BLaER1 treated with 17β-estradiol and CSF1 and Interleukin-3, amounts not matched to agents 10 nM and 100 nM (cell line): ENCODE results near the gene PPP1R3E.

Experiments used
- H3K27ac ChIP-seq, 11 experiments: shearing (Covaris generic); formaldehyde crosslinking; 2 replicates each; pipeline ENCODE4 v1.8.1; 2022
- H3K27me3 ChIP-seq, 11 experiments: shearing (Covaris generic); formaldehyde crosslinking; 2 replicates each; pipeline ENCODE4 v1.8.1; 2022
- H3K36me3 ChIP-seq, 11 experiments: shearing (Covaris generic); formaldehyde crosslinking; 2 replicates each; pipeline ENCODE4 v1.8.1; 2022
- H3K4me1 ChIP-seq, 10 experiments: shearing (Covaris generic); formaldehyde crosslinking; 2 replicates each; pipeline ENCODE4 v1.8.1; 2022
- H3K4me2 ChIP-seq, 11 experiments: shearing (Covaris generic); formaldehyde crosslinking; 2 replicates each; pipeline ENCODE4 v1.8.1; 2022
- H3K4me3 ChIP-seq, 10 experiments: shearing (Covaris generic); formaldehyde crosslinking; 2 replicates each; pipeline ENCODE4 v1.8.1; 2022
- H3K9ac ChIP-seq, 11 experiments: shearing (Covaris generic); formaldehyde crosslinking; 2 replicates each; pipeline ENCODE4 v1.8.1; 2022
- H3K9me3 ChIP-seq, 11 experiments: shearing (Covaris generic); formaldehyde crosslinking; replicated peaks in 1 of 11; 2 replicates each; pipeline ENCODE4 v1.8.1; 2022
- H4K20me1 ChIP-seq, 11 experiments: shearing (Covaris generic); formaldehyde crosslinking; 2 replicates each; pipeline ENCODE4 v1.8.1; 2022
- Cebpa-rat ChIP-seq, 11 experiments: shearing (Covaris generic); IDR thresholded peaks; 2 replicates each; pipeline ENCODE4 v1.8.1; 2022

The PPP1R3E gene

GRCh38 chr14:23310546-23310945 is 7.9 kb upstream of the PPP1R3E start:
- H4K20me1 ChIP-seq = peaks cover 0 to 37% (median 12%) of the 10 kb centered on the region in 11 experiments; a peak in 13 of 22 replicates
- H3K27ac ChIP-seq = no peak overlapping the region
- peaks cover 29 to 72% (median 55%) of the 10 kb centered on the region in 11 experiments; a peak in 21 of 22 replicates for H3K36me3 ChIP-seq
- no peak for TF ChIP-seq Cebpa-rat (IDR thresholded peaks at IDR 0.05)
- H3K4me1 ChIP-seq = peaks cover 38 to 47% (median 43%) of the 10 kb centered on the region in 10 experiments
- no peak overlapping the region for H3K4me3 ChIP-seq
- H3K4me2 ChIP-seq = peak overlapping the region in 2 of 11 experiments; percentile 88 to 99; a peak in 2 of 22 replicates
- H3K9ac ChIP-seq = 0 out of 22 replicates have a peak overlapping the region, but pooled peaks of 1 of the 11 experiments have one; percentile 94
- H3K9me3 ChIP-seq = no peaks in the 10 kb centered on the region
- no peaks in the 10 kb centered on the region for H3K27me3 ChIP-seq

- no peak for TF ChIP-seq Cebpa-rat (IDR thresholded peaks at IDR 0.05)
- peak overlapping the region; percentile 88 to 100 (median 96) for H3K4me2 ChIP-seq
- H3K9ac ChIP-seq = peak overlapping the region in 7 of 11 experiments; percentile 4 to 96 (median 89); a peak in 10 of 22 replicates
Observed at GRCh38 chr14:23308721-23309445, 6.2 kb upstream of the PPP1R3E start.

GRCh38 chr14:23307687-23308644 is 5.3 kb upstream of the PPP1R3E start:
- no peak for TF ChIP-seq Cebpa-rat (IDR thresholded peaks at IDR 0.05)
- Histone ChIP-seq H3K36me3 (peaks cover 25 to 55% (median 49%) of the 10 kb centered on the region in 11 experiments; a peak in 21 of 22 replicates), H4K20me1 (peaks cover 0 to 37% (median 12%) of the 10 kb centered on the region in 11 experiments; a peak in 13 of 22 replicates), H3K4me2 (peak overlapping the region; percentile 88 to 100 (median 96)), H3K9me3 (no peaks in the 10 kb centered on the region), H3K4me3 (peak overlapping the region; percentile 70 to 98 (median 80); a peak in 19 of 20 replicates), H3K27me3 (no peaks in the 10 kb centered on the region), H3K27ac (peak overlapping the region in 7 of 11 experiments; percentile 78 to 88 (median 85); a peak in 7 of 22 replicates), H3K9ac (peak overlapping the region; percentile 80 to 96 (median 88); a peak in 20 of 22 replicates), H3K4me1 (peaks cover 52 to 71% (median 60%) of the 10 kb centered on the region in 10 experiments)

More at GRCh38 chr14:23308721-23309445, 6.2 kb upstream of the PPP1R3E start:
- Histone ChIP-seq H3K4me1 (peaks cover 47 to 62% (median 52%) of the 10 kb centered on the region in 10 experiments), H3K36me3 (peaks cover 29 to 64% (median 52%) of the 10 kb centered on the region in 11 experiments; a peak in 21 of 22 replicates), H3K9me3 (no peaks in the 10 kb centered on the region), H3K4me3 (peak overlapping the region in 4 of 10 experiments; percentile 86 to 98 (median 96); a peak in 4 of 20 replicates), H3K27ac (no peak overlapping the region), H3K27me3 (no peaks in the 10 kb centered on the region), H4K20me1 (peaks cover 0 to 37% (median 12%) of the 10 kb centered on the region in 11 experiments; a peak in 13 of 22 replicates)

- Histone ChIP-seq H3K4me3 (peak overlapping the region; percentile 70 to 98 (median 80)), H3K4me2 (peak overlapping the region; percentile 88 to 100 (median 96))
- TF ChIP-seq Cebpa-rat (IDR thresholded peaks at IDR 0.05) = no peak
Observed at GRCh38 chr14:23307146-23307530, 4.5 kb upstream of the PPP1R3E start.

GRCh38 chr14:23306412-23307145 is 3.9 kb upstream of the PPP1R3E start, which contains the start of gene BCL2L2:
BCL2L2 (plus strand) TSS chr14:23306833; CDS start chr14:23307768, 935 bp downstream.
- H3K4me1 ChIP-seq = peaks cover 54 to 74% (median 64%) of the 10 kb centered on the region in 10 experiments
- peaks cover 18 to 43% (median 38%) of the 10 kb centered on the region in 11 experiments; a peak in 21 of 22 replicates for H3K36me3 ChIP-seq
- TF ChIP-seq Cebpa-rat (IDR thresholded peaks at IDR 0.05) = no peak
- H3K4me2 ChIP-seq = peak within 1 kb of the TSS; percentile 88 to 100 (median 96)
- H3K9ac ChIP-seq = peak within 1 kb of the TSS; percentile 80 to 96 (median 88)
- peaks cover 0 to 37% (median 12%) of the 10 kb centered on the region in 11 experiments; a peak in 13 of 22 replicates for H4K20me1 ChIP-seq
- no peaks in the 10 kb centered on the region for H3K27me3 ChIP-seq
- peak within 1 kb of the TSS; percentile 77 to 88 (median 84) for H3K27ac ChIP-seq
- no peaks in the 10 kb centered on the region for H3K9me3 ChIP-seq
- peak within 1 kb of the TSS; percentile 70 to 98 (median 80) for H3K4me3 ChIP-seq

More at GRCh38 chr14:23307146-23307530, 4.5 kb upstream of the PPP1R3E start:
- H4K20me1 ChIP-seq = peaks cover 0 to 37% (median 12%) of the 10 kb centered on the region in 11 experiments; a peak in 13 of 22 replicates
- peak overlapping the region; percentile 80 to 96 (median 88) for H3K9ac ChIP-seq
- H3K9me3 ChIP-seq = no peaks in the 10 kb centered on the region
- H3K27me3 ChIP-seq = no peaks in the 10 kb centered on the region
- peak overlapping the region; percentile 77 to 88 (median 84) for H3K27ac ChIP-seq
- peaks cover 23 to 48% (median 43%) of the 10 kb centered on the region in 11 experiments; a peak in 21 of 22 replicates for H3K36me3 ChIP-seq
- H3K4me1 ChIP-seq = peaks cover 54 to 74% (median 64%) of the 10 kb centered on the region in 10 experiments

- no peaks in the 10 kb centered on the region for H3K27me3 ChIP-seq
- H3K36me3 ChIP-seq = peaks cover 11 to 23% (median 14%) of the 10 kb centered on the region in 11 experiments; a peak in 17 of 22 replicates
- H3K4me1 ChIP-seq = peaks cover 43 to 57% (median 53%) of the 10 kb centered on the region in 10 experiments
- H4K20me1 ChIP-seq = no peaks in the 10 kb centered on the region
- H3K9me3 ChIP-seq = no peaks in the 10 kb centered on the region
- peak overlapping the region; percentile 87 to 99 (median 95) for H3K4me2 ChIP-seq
- TF ChIP-seq Cebpa-rat (IDR thresholded peaks at IDR 0.05) = no peak
- peak overlapping the region; percentile 80 to 99 (median 92) for H3K27ac ChIP-seq
- peak overlapping the region; percentile 84 to 98 (median 92) for H3K9ac ChIP-seq
- H3K4me3 ChIP-seq = peak overlapping the region; percentile 65 to 83 (median 72)
Observed at GRCh38 chr14:23301969-23302289, 730 bp downstream of the PPP1R3E start.

- H3K27me3 ChIP-seq = no peaks in the 10 kb centered on the region
- TF ChIP-seq Cebpa-rat (IDR thresholded peaks at IDR 0.05) = no peak
- no peaks in the 10 kb centered on the region for H4K20me1 ChIP-seq
- peak overlapping the region; percentile 86 to 99 (median 94); a peak in 21 of 22 replicates for H3K27ac ChIP-seq
- peak overlapping the region; percentile 88 to 99 (median 95) for H3K4me2 ChIP-seq
- H3K9me3 ChIP-seq = no peaks in the 10 kb centered on the region
- H3K9ac ChIP-seq = peak overlapping the region; percentile 89 to 98 (median 95)
- peaks cover 43 to 57% (median 52%) of the 10 kb centered on the region in 10 experiments for H3K4me1 ChIP-seq
- peak overlapping the region; percentile 69 to 91 (median 82) for H3K4me3 ChIP-seq
- H3K36me3 ChIP-seq = peaks cover 14 to 28% (median 18%) of the 10 kb centered on the region in 11 experiments; a peak in 17 of 22 replicates
Observed at GRCh38 chr14:23301288-23301968, 1.2 kb downstream of the PPP1R3E start.
